GM18858 (cell line): ENCODE results near the gene CTSD.

Experiments used
- ATAC-seq: cut with Tn5 transposase; IDR thresholded peaks from one replicate; pipeline ENCODE4 v1.9.1; 2021; ENCODE audit not compliant: unreplicated experiment

CTSD gene

GRCh38 chr11:1746511-1746931, 17.2 kb downstream of the CTSD start:
- ATAC-seq: no peak

DNA sequence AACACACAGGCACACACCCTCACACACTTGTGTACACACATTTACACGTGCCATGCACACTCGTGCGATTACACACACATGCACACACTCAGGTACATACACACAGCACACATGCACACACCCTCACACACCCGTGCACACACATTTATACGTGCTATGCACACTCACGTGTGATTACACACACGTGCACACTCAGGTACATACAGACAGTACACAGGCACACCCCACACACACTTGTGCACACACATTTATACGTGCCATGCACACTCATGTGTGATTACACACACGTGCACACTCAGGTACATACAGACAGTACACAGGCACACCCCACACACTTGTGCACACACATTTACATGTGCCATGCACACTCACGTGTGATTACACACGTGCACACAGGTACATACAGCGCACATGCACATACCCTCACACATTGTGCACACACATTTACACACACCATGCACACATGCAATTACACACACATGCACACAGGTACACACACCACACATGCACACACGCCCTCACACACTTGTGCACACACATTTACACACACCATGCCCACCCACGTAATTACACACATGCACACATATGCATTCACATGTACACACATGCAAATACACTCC, 17.9 kb downstream of the CTSD start:
- ATAC-seq: no peak

GRCh38 chr11:1744891-1745700, 18.6 kb downstream of the CTSD start:
- no peak for ATAC-seq

DNA sequence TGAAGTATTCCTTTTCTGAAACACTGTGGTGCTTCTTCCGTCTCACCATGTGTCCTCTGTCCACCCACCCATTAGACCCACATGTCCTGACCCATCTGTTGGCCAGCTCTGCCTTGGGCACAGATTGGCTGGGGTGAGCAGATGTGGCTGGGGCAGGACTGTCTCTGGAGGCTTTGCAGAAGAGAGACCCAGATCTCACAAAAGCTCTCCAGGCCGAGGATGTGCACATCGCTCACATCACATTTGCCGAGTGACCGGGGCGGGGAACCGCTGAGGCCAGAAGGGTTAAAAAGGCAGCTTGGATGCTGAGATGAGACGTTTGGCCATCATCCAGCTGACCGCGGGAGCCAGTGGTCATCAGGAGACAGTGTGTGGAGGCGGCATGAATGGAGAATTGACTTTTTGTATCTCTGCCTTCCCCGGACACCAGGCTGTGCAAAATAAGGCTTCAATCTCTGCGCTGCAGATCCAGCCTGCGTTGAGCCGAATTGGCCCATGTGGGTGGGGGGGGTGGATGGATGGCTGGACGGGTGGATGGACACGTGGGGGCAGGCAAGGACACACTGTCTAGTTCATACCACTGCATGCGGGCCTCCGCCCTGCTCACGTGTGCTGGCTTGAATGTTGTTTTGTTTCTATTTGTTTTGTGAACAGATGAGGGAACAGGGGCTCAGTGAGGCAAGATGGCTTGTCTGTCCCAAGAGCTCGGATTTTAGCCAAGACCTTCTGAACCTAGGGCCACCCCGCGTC, 19.4 kb downstream of the CTSD start:
- no peak for ATAC-seq

GRCh38 chr11:1743585-1744136, 20.1 kb downstream of the CTSD start:
- no peak for ATAC-seq

DNA sequence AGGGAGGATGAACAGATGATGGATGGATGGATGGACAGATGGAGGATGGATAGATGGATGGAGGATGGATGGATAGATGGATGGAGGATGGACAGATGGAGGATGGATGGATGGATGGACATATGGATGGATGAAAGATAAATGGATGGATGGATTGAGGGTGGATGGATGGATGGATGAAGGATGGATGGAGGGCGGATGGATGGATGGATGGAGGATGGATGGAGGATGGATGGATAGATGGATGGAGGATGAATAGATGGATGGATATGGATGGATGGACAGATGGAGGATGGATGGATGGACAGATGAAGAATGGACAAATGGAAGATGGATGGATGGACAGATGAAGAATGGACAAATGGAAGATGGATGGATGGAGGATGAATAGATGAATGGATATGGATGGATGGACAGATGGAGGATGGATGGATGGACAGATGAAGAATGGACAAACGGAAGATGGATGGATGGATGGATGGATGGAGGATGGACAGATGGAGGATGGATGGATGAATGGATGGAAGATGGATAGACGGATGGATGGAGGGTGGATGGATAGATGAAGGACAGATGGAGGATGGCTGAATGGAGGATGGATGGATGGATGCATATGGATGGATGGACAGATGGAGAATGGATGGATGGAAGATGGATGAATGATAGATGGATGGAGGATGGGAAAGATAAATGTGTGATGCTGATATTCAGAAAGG, 20.7 kb downstream of the CTSD start:
- no peak for ATAC-seq

- no peak for ATAC-seq
These were observed 21.4 kb downstream of the CTSD start for GRCh38 chr11:1742371-1742770.

GRCh38 chr11:1741741-1742140, 22.0 kb downstream of the CTSD start:
- ATAC-seq: no peak

- ATAC-seq: no peak
These were observed 22.8 kb downstream of the CTSD start for GRCh38 chr11:1740786-1741530.

DNA sequence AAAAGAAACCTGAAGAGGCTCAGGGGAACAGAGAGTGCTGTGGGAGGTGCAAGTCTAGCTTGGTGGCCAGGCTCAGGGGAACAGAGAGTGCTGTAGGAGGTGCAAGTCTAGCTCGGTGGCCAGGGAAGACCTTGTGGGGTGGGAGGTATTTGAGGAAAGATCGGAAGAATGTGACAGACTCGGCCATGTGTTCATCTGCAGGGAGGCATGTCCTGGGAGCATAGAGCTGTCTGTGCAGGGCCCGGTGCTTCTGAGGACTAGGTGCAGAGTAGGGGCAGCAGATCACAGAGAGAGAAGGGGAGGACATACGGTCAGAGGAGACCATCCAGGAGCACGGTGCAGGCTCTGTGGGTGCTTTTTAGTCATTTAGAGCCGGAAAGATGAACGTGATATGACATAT, 24.2 kb downstream of the CTSD start:
- no peak for ATAC-seq

- no peak for ATAC-seq
These were observed 25.3 kb downstream of the CTSD start for GRCh38 chr11:1738380-1738779.

GRCh38 chr11:1737080-1737757, 26.5 kb downstream of the CTSD start:
- ATAC-seq: no peak

DNA sequence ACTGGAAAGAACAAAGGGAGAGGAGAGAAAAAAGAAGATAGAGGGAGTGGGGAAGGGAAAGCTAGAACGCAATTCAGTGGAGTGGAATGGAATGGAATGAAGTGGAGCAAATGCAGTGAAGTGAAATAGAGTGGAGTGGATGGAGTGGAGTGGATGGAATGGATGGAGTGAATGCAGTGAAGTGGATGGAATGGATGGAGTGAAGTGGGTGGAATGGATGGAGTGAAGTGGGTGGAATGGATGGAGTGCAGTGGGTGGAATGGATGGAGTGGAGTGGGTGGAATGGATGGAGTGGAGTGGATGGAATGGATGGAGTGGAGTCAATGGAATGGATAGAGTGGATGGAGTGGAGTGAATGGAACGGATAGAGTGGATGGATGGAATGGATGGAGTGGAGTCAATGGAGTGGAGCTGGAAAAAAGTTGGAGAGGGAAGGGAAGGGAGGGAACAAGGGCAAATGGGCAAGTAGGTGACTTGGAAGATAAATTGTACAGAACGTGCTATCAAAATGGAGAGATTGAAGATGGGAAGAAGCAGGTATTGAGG, 27.2 kb downstream of the CTSD start:
- no peak for ATAC-seq

- no peak for ATAC-seq
These were observed 28.5 kb downstream of the CTSD start for GRCh38 chr11:1735271-1735670.

GRCh38 chr11:1734641-1735081, 29.1 kb downstream of the CTSD start:
- ATAC-seq: no peak

- no peak for ATAC-seq
These were observed 29.7 kb downstream of the CTSD start for GRCh38 chr11:1733716-1734640.

GRCh38 chr11:1733009-1733715, 30.6 kb downstream of the CTSD start:
- no peak for ATAC-seq
